Gastrocnemius medialis (tissue), 4 donors: ENCODE results near the gene KNDC1. TPM values are rescaled to one million over a fixed set of nuclear protein-coding genes. Genes with fewer than 3 reads are reported as not detected.

ENCODE experiments used
- ATAC-seq, 2 donors: fragments of 150-250 bp; one replicate each; pipeline ENCODE4 v1.9.1; 2016
- DNase-seq, 2 donors: peaks; one replicate each; pipeline ENCODE4 v3.0.0-alpha.2; 2019
- H3K27ac ChIP-seq, 4 donors: fragments of 200-600 bp; sonication (generic); 1 replicate in 1 of 4; 2 replicates in 3 of 4; pipeline ENCODE4 v1.5.1; 2016 to 2018; ENCODE audit warnings: mild to moderate bottlenecking in 2 of 4, moderate library complexity in 1 of 4
- H3K27me3 ChIP-seq, 3 donors: fragments of 200-600 bp; sonication (generic) in 2 of 3; 1 replicate in 1 of 3; 2 replicates in 2 of 3; pipeline versions ENCODE4 v1.5.1 to v1.6.0; 2016 to 2019; ENCODE audit warnings: mild to moderate bottlenecking in 1 of 3, moderate library complexity in 1 of 3
- H3K36me3 ChIP-seq, 2 donors: fragments of 200-600 bp; sonication (generic) in 1 of 2; one replicate each; pipeline ENCODE4 v1.5.1; 2017 to 2018
- H3K4me1 ChIP-seq, 2 donors: fragments of 200-600 bp; sonication (generic) in 1 of 2; one replicate each; pipeline ENCODE4 v1.5.1; 2016 to 2017; ENCODE audit warnings: mild to moderate bottlenecking in 2 of 2
- H3K4me3 ChIP-seq, 4 donors: fragments of 200-600 bp; sonication (generic) in 3 of 4; 1 replicate in 1 of 4; 2 replicates in 3 of 4; pipeline ENCODE4 v1.5.1; 2016 to 2019; ENCODE audit warnings: mild to moderate bottlenecking in 2 of 4
- H3K9me3 ChIP-seq, 3 donors: fragments of 200-600 bp; sonication (generic) in 2 of 3; 1 replicate in 1 of 3; 2 replicates in 2 of 3; pipeline ENCODE4 v1.5.1; 2016 to 2019
- CTCF ChIP-seq, 5 experiments: fragments of 450-650 bp in 3 of 5; fragments of 200-600 bp in 2 of 5; sonication (generic) in 2 of 5; IDR thresholded peaks in 4 of 5; conservative IDR thresholded peaks in 1 of 5; 1 replicate in 4 of 5; 2 replicates in 1 of 5; pipeline ENCODE4 v1.5.1; 2016 to 2019; ENCODE audit warnings: antibody characterized with exemption in 5 of 5, mild to moderate bottlenecking in 3 of 5, moderate library complexity in 3 of 5
- POLR2A ChIP-seq, 2 donors: fragments of 450-650 bp; IDR thresholded peaks; one replicate each; pipeline ENCODE4 v1.6.1; 2017; ENCODE audit warnings: antibody characterized with exemption in 2 of 2, mild to moderate bottlenecking in 2 of 2, moderate library complexity in 2 of 2
- in situ Hi-C, 4 donors: fragments of 200-750 bp; cut with MboI; loops; one replicate each; pipeline versions ENCODE4 v1.15.0 to v1.8.0; 2017; ENCODE audit warnings: low sequenced_read_pairs in 4 of 4
- intact Hi-C: fragments of 100-400 bp; cut with DNase I; formaldehyde crosslinking; loops from one replicate; pipeline ENCODE4 v1.15.1; 2023; ENCODE audit warnings: low total_unique reads
- total RNA-seq, 4 donors: library from RNA; depleted of rRNA; stranded (reverse); fragments of >200 nt; gene quantifications; one replicate each; pipeline versions ENCODE4 v1.1.0 to v1.2.3, GENCODE V29; 2016

The KNDC1 gene
- total RNA-seq, 4 donors from 2014 or later, result 0.04 to 0.13 TPM; not detected in 2

DNA sequence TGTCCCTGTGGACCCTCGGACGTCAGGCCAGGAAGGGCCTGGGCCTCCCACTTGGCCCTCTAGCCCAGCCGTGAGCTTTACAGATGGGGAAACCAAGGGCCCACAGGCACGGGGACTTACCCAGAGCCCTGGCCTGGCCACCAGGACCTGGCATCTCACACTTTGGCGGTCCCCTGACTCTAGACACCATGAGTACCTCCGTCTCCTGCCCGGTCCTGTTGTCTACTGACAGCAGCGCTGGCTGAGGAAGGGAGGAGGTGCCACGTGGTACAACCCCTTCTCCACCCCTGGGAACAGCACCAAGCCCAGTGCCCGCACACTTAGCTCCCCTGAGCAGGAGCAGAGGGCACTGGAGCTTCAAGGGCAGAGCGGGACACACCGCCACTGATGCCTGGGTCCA is 46.2 kb upstream of the KNDC1 start:
- no peaks in the 10 kb centered on the region for H3K36me3 ChIP-seq
- no peaks in the 10 kb centered on the region for H3K27me3 ChIP-seq
- no peak for ATAC-seq
- no peak for TF ChIP-seq POLR2A (IDR thresholded peaks at IDR 0.05)
- TF ChIP-seq CTCF (IDR thresholded peaks at IDR 0.05 in 4 of 5, conservative IDR thresholded peaks at IDR 0.05 in 1 of 5), result no peak
- in situ Hi-C loops, result loop anchor here in 1 of 4 donors (25.0 kb wide), 1 partner anchor 177 kb away; the partner anchor contains the start of gene CFAP46
- no peak overlapping the region for H3K4me3 ChIP-seq
- peaks cover 21 to 22% of the 10 kb centered on the region in 2 donors for H3K4me1 ChIP-seq
- no peak overlapping the region for H3K27ac ChIP-seq
- no peaks in the 10 kb centered on the region for H3K9me3 ChIP-seq
- no peak for DNase-seq
- intact Hi-C loops, result loop anchor here (10.0 kb wide), 1 partner anchor 649 kb away; no protein-coding TSS in a partner anchor

GRCh38 chr10:133114251-133114650 is 45.8 kb upstream of the KNDC1 start:
- Histone ChIP-seq H3K27me3 (no peaks in the 10 kb centered on the region), H3K9me3 (no peaks in the 10 kb centered on the region), H3K36me3 (no peaks in the 10 kb centered on the region), H3K27ac (no peak overlapping the region), H3K4me3 (no peak overlapping the region), H3K4me1 (peaks cover 19 to 22% of the 10 kb centered on the region in 2 donors)
- ATAC-seq (no peak), DNase-seq (no peak)
- in situ Hi-C loops, result loop anchor here in 1 of 4 donors (25.0 kb wide), 1 partner anchor 177 kb away; the partner anchor contains the start of gene CFAP46
- intact Hi-C loops, result loop anchor here (10.0 kb wide), 1 partner anchor 649 kb away; no protein-coding TSS in a partner anchor
- TF ChIP-seq CTCF (IDR thresholded peaks at IDR 0.05 in 4 of 5, conservative IDR thresholded peaks at IDR 0.05 in 1 of 5) (no peak), POLR2A (IDR thresholded peaks at IDR 0.05) (no peak)

- Histone ChIP-seq H3K9me3 (no peaks in the 10 kb centered on the region), H3K4me3 (no peak overlapping the region), H3K27ac (no peak overlapping the region), H3K4me1 (peaks cover 13 to 17% of the 10 kb centered on the region in 2 donors), H3K36me3 (no peaks in the 10 kb centered on the region), H3K27me3 (no peaks in the 10 kb centered on the region)
- TF ChIP-seq POLR2A (IDR thresholded peaks at IDR 0.05) (no peak), CTCF (IDR thresholded peaks at IDR 0.05 in 4 of 5, conservative IDR thresholded peaks at IDR 0.05 in 1 of 5) (no peak)
- DNase-seq (no peak), ATAC-seq (no peak)
- in situ Hi-C loops (loop anchor here in 1 of 4 donors (25.0 kb wide), 1 partner anchor 178 kb away; the partner anchor contains the start of gene CFAP46), intact Hi-C loops (loop anchor here (10.0 kb wide), 1 partner anchor 650 kb away; no protein-coding TSS in a partner anchor)
These were observed 45.1 kb upstream of the KNDC1 start for GRCh38 chr10:133114726-133115452.

GRCh38 chr10:133115453-133115842 is 44.6 kb upstream of the KNDC1 start:
- intact Hi-C loops, result loop anchor here (10.0 kb wide), 1 partner anchor 651 kb away; no protein-coding TSS in a partner anchor
- no peak for ATAC-seq
- TF ChIP-seq CTCF (IDR thresholded peaks at IDR 0.05 in 4 of 5, conservative IDR thresholded peaks at IDR 0.05 in 1 of 5) (no peak), POLR2A (IDR thresholded peaks at IDR 0.05) (no peak)
- peaks cover 10 to 15% of the 10 kb centered on the region in 2 donors for H3K4me1 ChIP-seq
- H3K27ac ChIP-seq, result no peak overlapping the region
- no peak for DNase-seq
- no peak overlapping the region for H3K4me3 ChIP-seq
- no peaks in the 10 kb centered on the region for H3K36me3 ChIP-seq
- no peaks in the 10 kb centered on the region for H3K27me3 ChIP-seq
- in situ Hi-C loops, result loop anchor here in 1 of 4 donors (25.0 kb wide), 1 partner anchor 178 kb away; the partner anchor contains the start of gene CFAP46
- H3K9me3 ChIP-seq, result no peaks in the 10 kb centered on the region
